Left hindlimb (tissue), 1 donor: ENCODE data around the gene CA9.
A peak's percentile ranks its signal among the peaks of the same experiment; 100 is the strongest.

Experiments used
- DNase-seq: peaks from one replicate; pipeline ENCODE4 v3.0.0-alpha.2; 2018

The CA9 gene

DNA sequence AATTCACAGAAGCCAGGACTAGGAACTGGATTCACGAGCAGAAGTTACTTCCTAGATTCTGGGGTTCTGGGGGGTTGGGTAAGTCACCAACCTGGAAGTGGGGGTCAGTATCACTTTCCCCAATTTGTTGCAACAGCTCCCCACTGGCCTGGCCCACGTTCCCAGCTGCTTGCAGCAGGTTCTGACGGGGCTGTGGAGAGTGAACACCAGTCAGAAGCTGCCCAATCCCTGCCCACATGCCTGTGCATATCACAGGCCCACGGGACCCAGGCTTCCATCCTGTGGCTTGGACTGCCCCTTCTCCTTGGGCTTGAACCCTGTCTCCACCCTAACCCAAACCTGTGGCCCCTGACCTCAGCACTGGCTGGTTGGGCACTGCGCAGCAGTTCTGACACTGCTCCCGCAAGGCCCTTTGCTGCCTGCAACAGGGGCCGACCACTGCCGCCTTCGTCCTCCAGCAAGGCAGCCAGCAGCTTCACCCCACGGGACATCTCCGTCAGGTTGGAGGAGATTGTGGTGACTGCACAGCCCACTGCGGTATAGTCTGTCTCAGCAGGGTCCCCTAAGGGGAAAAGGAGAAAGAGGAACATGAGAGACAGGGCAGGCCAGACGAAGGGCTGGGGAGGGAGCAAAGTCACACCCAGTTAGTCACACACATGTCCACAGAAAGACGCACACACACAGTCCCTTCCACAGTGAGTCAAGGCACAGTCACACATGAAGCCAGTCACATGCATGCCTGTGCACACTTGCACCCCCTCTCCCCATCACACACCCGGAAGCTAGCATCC, 45.2 kb downstream of the CA9 start:
- DNase-seq, result no peak

DNA sequence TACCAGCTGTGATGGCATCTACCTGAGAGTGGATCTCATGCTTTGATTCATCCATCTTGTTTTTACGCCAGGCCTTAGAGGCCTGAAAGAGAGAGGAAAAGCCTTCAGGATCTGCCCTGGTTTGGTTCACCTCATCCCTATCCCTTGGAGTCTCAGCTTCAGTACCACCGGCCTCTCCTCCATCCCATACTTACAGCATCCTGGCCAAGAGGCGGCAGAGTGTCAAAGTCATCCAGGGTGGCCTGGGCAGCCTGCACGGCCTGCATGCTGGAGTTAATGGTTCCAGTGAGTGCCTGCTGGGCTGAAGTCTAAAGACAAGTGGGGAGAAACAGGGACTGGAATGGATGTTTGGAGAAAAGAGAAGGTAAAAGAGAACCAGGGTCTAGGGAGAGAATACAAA, 45.8 kb downstream of the CA9 start:
- DNase-seq, result no peak

DNA sequence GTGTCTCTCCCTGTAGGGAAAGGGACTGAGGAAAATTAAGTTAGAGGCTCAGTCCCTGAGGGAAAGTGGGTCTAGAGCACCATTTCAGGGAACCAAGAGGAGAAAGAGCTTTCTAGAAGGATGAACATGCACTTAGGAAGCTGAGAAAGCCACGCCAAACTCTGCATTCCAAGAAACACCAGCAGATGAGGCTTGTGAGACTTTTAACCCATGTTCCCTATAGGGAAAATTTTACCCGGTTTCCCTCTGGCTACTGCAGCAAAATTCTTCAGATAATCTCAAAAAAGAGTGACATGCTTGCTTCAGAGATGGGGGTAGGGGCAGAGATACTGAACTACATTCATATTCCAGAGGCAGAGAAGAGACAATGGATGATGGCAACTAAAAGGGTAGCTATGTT, 49.7 kb downstream of the CA9 start:
- no peak for DNase-seq

DNA sequence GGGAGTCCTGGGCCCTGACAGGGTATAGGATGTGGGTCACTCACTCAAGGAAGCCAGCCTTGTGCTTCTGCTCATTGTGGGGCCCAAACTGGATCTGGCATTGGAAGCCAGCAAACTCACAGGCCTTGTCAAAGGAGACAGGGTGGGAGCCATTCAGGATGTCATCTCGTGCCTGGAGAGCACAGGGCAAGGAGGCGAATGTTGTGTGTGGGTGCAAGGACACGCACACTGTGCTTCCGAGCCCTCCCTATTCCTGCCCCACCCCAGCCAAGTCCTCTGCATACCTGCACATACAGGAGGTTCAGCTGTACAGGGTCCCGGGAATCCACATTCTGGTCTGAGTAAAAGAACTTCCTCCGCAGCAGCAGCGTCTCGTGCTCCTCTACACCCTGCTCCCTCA, 50.2 kb downstream of the CA9 start:
- DNase-seq, result no peak

GRCh38 chr9:35725362-35725761, 51.6 kb downstream of the CA9 start:
- DNase-seq, result no peak

GRCh38 chr9:35726931-35727330, 53.2 kb downstream of the CA9 start:
- no peak for DNase-seq

- DNase-seq, result no peak
These were observed 53.9 kb downstream of the CA9 start for GRCh38 chr9:35727676-35728040.

- peak; percentile 79 for DNase-seq
These were observed 54.6 kb downstream of the CA9 start for GRCh38 chr9:35728041-35728971.

- DNase-seq, result no peak
These were observed 55.4 kb downstream of the CA9 start for GRCh38 chr9:35729101-35729500.

GRCh38 chr9:35729700-35730485, 56.2 kb downstream of the CA9 start:
- DNase-seq, result peak; percentile 72

GRCh38 chr9:35730486-35730854, 56.7 kb downstream of the CA9 start:
- no peak for DNase-seq
